H1 (cell line): ENCODE results near the gene HDAC6. TPM values are rescaled to one million over a fixed set of nuclear protein-coding genes. Genes with fewer than 3 reads are reported as not detected.

Experiments
- CTCF ChIA-PET: fragments of 300-600 bp; sonication (Branson Sonifier 250); formaldehyde crosslinking; loops from one replicate; lab custom pipeline; 2021; ENCODE audit not compliant: partially characterized antibody; lab: Charles Lee
- POLR2A ChIA-PET: fragments of 300-600 bp; sonication (Branson Sonifier 250); formaldehyde crosslinking; loops from one replicate; lab custom pipeline; 2021; ENCODE audit warnings: inconsistent platforms; ENCODE audit not compliant: partially characterized antibody; lab: Charles Lee
- DNase-seq, 2 experiments: peaks; one replicate each; pipeline versions ENCODE4 v3.0.0 to v3.0.0-alpha.2; 2010 to 2022; ENCODE audit warnings: low spot score in 2 of 2, low read depth in 1 of 2, mixed read lengths in 1 of 2
- FAIRE-seq: peaks from 2 replicates; lab custom pipeline; 2011; peaks lifted over from hg19 to GRCh38; lab: Jason Lieb, UNC
- H2AFZ ChIP-seq: 2 replicates; pipeline ENCODE4 v1.8.1; 2012; ENCODE audit warnings: low read length, inconsistent platforms
- H2AK5ac ChIP-seq: 2 replicates; pipeline ENCODE4 v1.6.1; 2013; ENCODE audit warnings: low read depth, low read length
- H2BK120ac ChIP-seq: replicated peaks from 2 replicates; pipeline ENCODE3; 2013; ENCODE audit warnings: low read depth, low read length, inconsistent platforms
- H2BK12ac ChIP-seq: 2 replicates; pipeline ENCODE4 v1.6.1; 2013; ENCODE audit warnings: low read depth, low read length
- H2BK15ac ChIP-seq: 2 replicates; pipeline ENCODE4 v1.6.1; 2013; ENCODE audit warnings: low read length
- H2BK20ac ChIP-seq: 2 replicates; pipeline ENCODE4 v1.6.1; 2013; ENCODE audit warnings: low read length
- H2BK5ac ChIP-seq: 2 replicates; pipeline ENCODE4 v1.6.1; 2013; ENCODE audit warnings: low read depth, low read length
- H3K14ac ChIP-seq: 2 replicates; pipeline ENCODE4 v1.6.1; 2013; ENCODE audit warnings: inconsistent platforms; ENCODE audit not compliant: insufficient read length
- H3K18ac ChIP-seq: 2 replicates; pipeline ENCODE4 v1.6.1; 2013; ENCODE audit warnings: low read length; ENCODE audit errors: extremely low read depth
- H3K23ac ChIP-seq: 2 replicates; pipeline ENCODE4 v1.6.1; 2013; ENCODE audit warnings: inconsistent platforms; ENCODE audit not compliant: insufficient read length
- H3K23me2 ChIP-seq: 2 replicates; pipeline ENCODE4 v1.6.1; 2013; ENCODE audit warnings: low read depth, low read length
- H3K27ac ChIP-seq: 2 replicates; pipeline ENCODE4 v1.6.1; 2011; ENCODE audit warnings: low read depth, low read length, inconsistent platforms
- H3K27me3 ChIP-seq, 4 experiments: replicated peaks in 1 of 4; 1 replicate in 1 of 4; 2 replicates in 3 of 4; pipeline versions ENCODE4 v1.6.1 to v1.8.1; 2011 to 2013; ENCODE audit warnings: low read length in 3 of 4, mild to moderate bottlenecking in 3 of 4, inconsistent platforms in 2 of 4, mixed read lengths in 2 of 4, moderate library complexity in 1 of 4; ENCODE audit not compliant: control insufficient read depth in 3 of 4, insufficient read depth in 3 of 4; ENCODE audit errors: extremely low read depth in 1 of 4
- H3K36me3 ChIP-seq, 4 experiments: 2 replicates each; pipeline versions ENCODE4 v1.6.1 to v1.8.1; 2011 to 2013; ENCODE audit warnings: mild to moderate bottlenecking in 4 of 4, low read length in 3 of 4, moderate library complexity in 2 of 4, control low read depth in 1 of 4, inconsistent platforms in 1 of 4; ENCODE audit not compliant: insufficient read depth in 4 of 4, control insufficient read depth in 2 of 4
- H3K4ac ChIP-seq: replicated peaks from 2 replicates; pipeline ENCODE3; 2013; ENCODE audit warnings: low read length, low read depth, mixed read lengths, inconsistent platforms; ENCODE audit not compliant: insufficient read length
- H3K4me1 ChIP-seq, 4 experiments: replicated peaks in 1 of 4; 1 replicate in 1 of 4; 2 replicates in 3 of 4; pipeline versions ENCODE4 v1.6.1 to v1.8.1; 2011 to 2013; ENCODE audit warnings: low read length in 3 of 4, inconsistent platforms in 2 of 4, mixed read lengths in 1 of 4; ENCODE audit not compliant: insufficient read depth in 4 of 4, control insufficient read depth in 3 of 4
- H3K4me2 ChIP-seq, 2 experiments: 2 replicates each; pipeline versions ENCODE4 v1.6.1 to v1.8.1; 2011 to 2013; ENCODE audit warnings: low read depth in 2 of 2, low read length in 2 of 2, control low read depth in 1 of 2, inconsistent platforms in 1 of 2, mild to moderate bottlenecking in 1 of 2; ENCODE audit not compliant: insufficient read depth in 1 of 2
- H3K4me3 ChIP-seq, 4 experiments: fragments of 200-600, 300-600 bp in 1 of 4; sonication (generic), shearing (Covaris generic), sonication (Bioruptor Twin) in 1 of 4; 2 replicates each; pipeline versions ENCODE4 v1.5.1 to v1.8.1; 2011 to 2016; ENCODE audit warnings: low read length in 4 of 4, low read depth in 3 of 4, control low read depth in 2 of 4, inconsistent platforms in 2 of 4, mild to moderate bottlenecking in 2 of 4, mixed read lengths in 1 of 4, moderate library complexity in 1 of 4; ENCODE audit not compliant: insufficient read depth in 2 of 4; ENCODE audit errors: extremely low read depth in 1 of 4
- H3K56ac ChIP-seq: replicated peaks from 2 replicates; pipeline ENCODE3; 2013; ENCODE audit warnings: low read depth, mild to moderate bottlenecking, mixed read lengths, low read length, inconsistent platforms; ENCODE audit not compliant: insufficient read length
- H3K79me1 ChIP-seq: 2 replicates; pipeline ENCODE4 v1.6.1; 2013; ENCODE audit warnings: low read depth, low read length, control low read depth
- H3K79me2 ChIP-seq, 2 experiments: 2 replicates each; pipeline versions ENCODE4 v1.6.1 to v1.8.1; 2012 to 2013; ENCODE audit warnings: low read length in 2 of 2, mild to moderate bottlenecking in 2 of 2, inconsistent platforms in 1 of 2; ENCODE audit not compliant: insufficient read depth in 2 of 2, control insufficient read depth in 1 of 2
- H3K9ac ChIP-seq, 4 experiments: replicated peaks in 1 of 4; 1 replicate in 1 of 4; 2 replicates in 3 of 4; pipeline versions ENCODE4 v1.6.1 to v1.8.1; 2011 to 2013; ENCODE audit warnings: low read depth in 3 of 4, low read length in 3 of 4, control low read depth in 2 of 4, mild to moderate bottlenecking in 2 of 4, moderate library complexity in 2 of 4, inconsistent platforms in 1 of 4; ENCODE audit errors: extremely low read depth in 1 of 4
- H3K9me3 ChIP-seq, 2 experiments: 2 replicates each; pipeline versions ENCODE4 v1.6.1 to v1.8.1; 2012 to 2013; ENCODE audit warnings: mild to moderate bottlenecking in 2 of 2, moderate library complexity in 2 of 2, control low read depth in 1 of 2, inconsistent platforms in 1 of 2, low read depth in 1 of 2, low read length in 1 of 2, mixed read lengths in 1 of 2; ENCODE audit not compliant: insufficient read depth in 2 of 2
- H4K20me1 ChIP-seq, 2 experiments: replicated peaks in 1 of 2; 2 replicates each; pipeline versions ENCODE3 to v1.8.1; 2011 to 2013; ENCODE audit warnings: inconsistent platforms in 2 of 2, low read length in 2 of 2, mild to moderate bottlenecking in 1 of 2; ENCODE audit not compliant: insufficient read depth in 2 of 2, control insufficient read depth in 1 of 2
- H4K5ac ChIP-seq: 2 replicates; pipeline ENCODE4 v1.6.1; 2013; ENCODE audit warnings: low read length, low read depth, mixed read lengths, inconsistent platforms; ENCODE audit not compliant: insufficient read length
- H4K8ac ChIP-seq: 2 replicates; pipeline ENCODE4 v1.8.0; 2013; ENCODE audit warnings: mild to moderate bottlenecking, moderate library complexity, low read length, inconsistent platforms; ENCODE audit not compliant: insufficient read depth; ENCODE audit errors: extremely low read depth
- H4K91ac ChIP-seq: replicated peaks from 2 replicates; pipeline ENCODE3; 2013; ENCODE audit warnings: low read length, mixed read lengths, inconsistent platforms; ENCODE audit not compliant: insufficient read length
- BRCA1 ChIP-seq: IDR thresholded peaks from 2 replicates; pipeline ENCODE4 v1.6.1; 2012; ENCODE audit warnings: low read depth, low read length, improper control_type of control experiment
- CBX5 ChIP-seq: fragments of 300-800, 300-1000 bp; sonication (generic); IDR thresholded peaks from 2 replicates; pipeline ENCODE4 v1.7.1; 2016; ENCODE audit warnings: antibody characterized with exemption, low read length, low read depth
- CTCF ChIP-seq, 3 experiments: IDR thresholded peaks; 1 replicate in 2 of 3; 2 replicates in 1 of 3; pipeline versions ENCODE4 v1.5.1 to v1.6.1; 2011; ENCODE audit warnings: low read length in 3 of 3, mild to moderate bottlenecking in 3 of 3, inconsistent platforms in 2 of 3, low read depth in 1 of 3, moderate library complexity in 1 of 3; ENCODE audit not compliant: insufficient read depth in 1 of 3; ENCODE audit errors: control extremely low read depth in 1 of 3
- GABPA ChIP-seq: IDR thresholded peaks from 2 replicates; pipeline ENCODE4 v1.6.1; 2011; ENCODE audit warnings: mild to moderate bottlenecking, low read length, moderate library complexity, borderline replicate concordance; ENCODE audit not compliant: insufficient read depth
- MAFK ChIP-seq: IDR thresholded peaks from 2 replicates; pipeline ENCODE4 v1.6.1; 2012; ENCODE audit warnings: low read depth, mild to moderate bottlenecking, improper control_type of control experiment, low read length
- MAX ChIP-seq: IDR thresholded peaks from 2 replicates; pipeline ENCODE4 v1.6.1; 2012; ENCODE audit warnings: inconsistent platforms
- POLR2A ChIP-seq, 2 experiments: IDR thresholded peaks; 1 replicate in 1 of 2; 2 replicates in 1 of 2; pipeline ENCODE4 v1.6.1; 2011; ENCODE audit warnings: low read depth in 2 of 2, low read length in 2 of 2, mild to moderate bottlenecking in 2 of 2; ENCODE audit errors: control extremely low read depth in 1 of 2
- SAP30 ChIP-seq: fragments of 300-600 bp; sonication (generic); IDR thresholded peaks from 2 replicates; pipeline ENCODE4 v1.7.1; 2012; ENCODE audit warnings: low read length, moderate library complexity, mild to moderate bottlenecking, inconsistent platforms; ENCODE audit not compliant: insufficient read depth, insufficient replicate concordance
- SIN3A ChIP-seq, 2 experiments: IDR thresholded peaks in 1 of 2; conservative IDR thresholded peaks in 1 of 2; 2 replicates each; pipeline ENCODE4 v1.6.1; 2011 to 2012; ENCODE audit warnings: low read length in 2 of 2, improper control_type of control experiment in 1 of 2, low read depth in 1 of 2, mild to moderate bottlenecking in 1 of 2
- SP2 ChIP-seq: IDR thresholded peaks from 2 replicates; pipeline ENCODE4 v1.6.1; 2012; ENCODE audit warnings: mild to moderate bottlenecking, low read length, inconsistent platforms
- TCF12 ChIP-seq: IDR thresholded peaks from 2 replicates; pipeline ENCODE4 v1.6.1; 2011; ENCODE audit warnings: low read depth, mild to moderate bottlenecking, low read length
- ZNF274 ChIP-seq: IDR thresholded peaks from 2 replicates; pipeline ENCODE4 v1.7.0; 2012; ENCODE audit warnings: low read length, borderline replicate concordance; ENCODE audit errors: extremely low read depth
- WGBS, 2 experiments: shearing (Covaris generic) in 1 of 2; methylation state at CpG; one replicate each; pipeline versions ENCODE4 v1.1.6 to v1.1.7; 2013 to 2015; ENCODE audit warnings: low lambda C conversion rate in 2 of 2, mixed read lengths in 2 of 2, inconsistent platforms in 1 of 2, low coverage in 1 of 2, missing lambda C conversion rate in 1 of 2; ENCODE audit not compliant: insufficient replicate concordance in 2 of 2, insufficient coverage in 1 of 2, insufficient read length in 1 of 2; ENCODE audit errors: extremely low coverage in 1 of 2, missing lambda C conversion rate in 1 of 2; 5-methylcytosine and 5-hydroxymethylcytosine counted together
- polyA plus RNA-seq, 7 experiments: library from polyadenylated mRNA; depleted of rRNA in 3 of 7; stranded (reverse) in 5 of 7; unstranded in 2 of 7; fragments of >200 nt in 5 of 7; fragments of 200-250 nt in 2 of 7; gene quantifications; 1 replicate in 5 of 7; 2 replicates in 1 of 7; 4 replicates in 1 of 7; pipeline versions ENCODE4 v1.2.1 to v1.2.3, GENCODE V29; 2011 to 2013; ENCODE audit warnings: missing spikeins in 2 of 7, mixed read lengths in 2 of 7
- total RNA-seq: library from RNA; stranded (reverse); fragmentation: NEBNext Ultra II Directional; extraction: Animal tissue kit (Norgen Biotek cat#: 25700); gene quantifications from 2 replicates; pipeline ENCODE4 v1.2.1, GENCODE V29; 2021

The HDAC6 gene
- total and polyA plus RNA-seq, 2 of the 8 experiments (the other 6 are each of a cell fraction or from before 2014, with no cell fraction given), result 34.0 to 51.8 TPM

GRCh38 chrX:48815266-48815665 is 13.4 kb downstream of the HDAC6 start:
- ChIA-PET POLR2A (interaction anchor here (1.0 to 2.2 kb wide), 3 partner anchors 9 to 21 kb away, joined by 4 to 8 read pairs (median 4); partner anchors contain the start of genes ERAS and PCSK1N), CTCF (no interaction called here)
- DNase-seq, result no peak
- TF ChIP-seq BRCA1, result no peak
- TF ChIP-seq MAFK, result no peak
- no peak for TF ChIP-seq SAP30
- no peak for TF ChIP-seq POLR2A (IDR thresholded peaks at IDR 0.05; ENCODE audit: control extremely low read depth in 1 of 2, low read depth in 2 of 2, low read length in 2 of 2)
- no peak for TF ChIP-seq CTCF (IDR thresholded peaks at IDR 0.05; ENCODE audit: control extremely low read depth in 1 of 3, insufficient read depth in 1 of 3, low read depth in 1 of 3, low read length in 3 of 3)
- TF ChIP-seq GABPA, result no peak
- TF ChIP-seq SP2, result no peak
- no peak for TF ChIP-seq SIN3A (conservative IDR thresholded peaks at IDR 0.05 in 1 of 2, IDR thresholded peaks at IDR 0.05 in 1 of 2; ENCODE audit: low read depth in 1 of 2, low read length in 2 of 2)
- TF ChIP-seq CBX5, result no peak
- no peak for TF ChIP-seq TCF12
- TF ChIP-seq MAX, result no peak
- no peak for TF ChIP-seq ZNF274

More at GRCh38 chrX:48815266-48815665, 13.4 kb downstream of the HDAC6 start:
- no peak overlapping the region for H2BK5ac ChIP-seq
- no peak overlapping the region for H2AK5ac ChIP-seq
- no peaks in the 10 kb centered on the region for H3K23me2 ChIP-seq
- peaks cover 0 to 5% (median under 1%) of the 10 kb centered on the region in 4 experiments; a peak in 1 of 8 replicates for H3K36me3 ChIP-seq
- H2BK15ac ChIP-seq, result no peak overlapping the region
- no peak overlapping the region for H3K56ac ChIP-seq
- no peak overlapping the region for H3K14ac ChIP-seq
- H3K4me3 ChIP-seq, result no peak overlapping the region
- 88% methylated on average over 3 of the region's 8 CpGs; no CpG with 5 or more reads in 1 of the 2 experiments for WGBS, 2 experiments
- no peak overlapping the region for H2AFZ ChIP-seq
- H4K91ac ChIP-seq, result no peak overlapping the region
- no peak overlapping the region for H2BK12ac ChIP-seq
- H3K23ac ChIP-seq, result no peak overlapping the region
- H3K9ac ChIP-seq, result no peak overlapping the region
- no peaks in the 10 kb centered on the region for H3K9me3 ChIP-seq
- no peak overlapping the region for H2BK120ac ChIP-seq
- H3K4ac ChIP-seq, result no peak overlapping the region
- no peak overlapping the region for H3K18ac ChIP-seq
- H3K4me1 ChIP-seq, result no peaks in the 10 kb centered on the region
- peaks cover 0 to 2% of the 10 kb centered on the region in 2 experiments for H4K20me1 ChIP-seq
- H3K79me2 ChIP-seq, result no peaks in the 10 kb centered on the region
- no peak overlapping the region for H4K5ac ChIP-seq
- no peak overlapping the region for H3K27ac ChIP-seq
- FAIRE-seq, result no peak
- H4K8ac ChIP-seq, result no peak overlapping the region
- no peak overlapping the region for H3K4me2 ChIP-seq
- no peaks in the 10 kb centered on the region for H3K27me3 ChIP-seq
- H2BK20ac ChIP-seq, result no peak overlapping the region
- no peaks in the 10 kb centered on the region for H3K79me1 ChIP-seq
